ENCODE results near the gene LMO4.

LMO4 gene

DNA sequence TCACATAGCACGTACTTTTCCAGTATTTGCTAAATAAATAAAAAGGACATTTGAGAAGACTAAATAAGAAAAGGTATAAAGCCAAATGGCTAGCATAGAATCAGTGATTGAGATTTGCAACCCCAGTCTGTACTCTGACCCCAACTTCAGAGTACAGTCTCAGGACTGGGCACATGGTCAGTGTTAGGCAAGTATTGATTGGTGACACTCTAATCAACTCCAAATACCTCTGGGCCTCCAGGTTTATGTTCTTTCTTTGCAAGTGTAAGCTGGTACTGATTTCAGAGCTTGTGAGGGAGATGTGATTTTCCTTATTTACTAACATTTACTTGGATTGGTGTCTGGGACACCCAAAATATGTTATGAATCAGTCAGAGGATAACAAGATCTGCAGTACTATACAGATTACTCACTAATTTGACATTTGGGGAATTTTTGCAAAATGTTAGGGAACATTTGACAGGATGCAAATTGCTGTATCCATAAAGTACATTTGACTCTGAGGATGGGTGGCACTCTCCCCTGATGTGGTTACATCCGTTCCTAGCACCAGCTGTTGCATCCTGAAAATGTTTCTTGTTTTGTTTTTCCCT, 34.2 kb downstream of the LMO4 start:
- H3K27ac ChIP-seq (ENCODE audit: low read depth, low read length), result no peak overlapping the region

GRCh38 chr1:87367549-87367948, 38.9 kb downstream of the LMO4 start:
- Histone ChIP-seq H2AFZ (ENCODE audit: low read depth, low read length, severe bottlenecking) (no peak overlapping the region), H3F3A (ENCODE audit: insufficient read depth) (no peaks in the 10 kb centered on the region), H4K20me1 (ENCODE audit: low read depth, low read length) (no peaks in the 10 kb centered on the region), H3K9me3 (ENCODE audit: insufficient read depth, low read length) (no peaks in the 10 kb centered on the region), H3K9me2 (replicated peaks; ENCODE audit: insufficient read depth, low read length) (no peaks in the 10 kb centered on the region), H3K4me3 (ENCODE audit: insufficient read depth, low read length, poor library complexity, severe bottlenecking) (no peak overlapping the region), H3K9ac (ENCODE audit: low read length) (no peak overlapping the region), H3K36me3 (ENCODE audit: low read length) (no peaks in the 10 kb centered on the region), H3K27ac (ENCODE audit: low read depth, low read length) (no peak overlapping the region), H3K79me2 (ENCODE audit: insufficient read depth, low read length) (no peaks in the 10 kb centered on the region), H3K4me2 (ENCODE audit: low read depth, low read length, poor library complexity, severe bottlenecking) (no peak overlapping the region), H3K27me3 (ENCODE audit: low read length) (no peaks in the 10 kb centered on the region)
- TF ChIP-seq EZH2phosphoT487 (conservative IDR thresholded peaks at IDR 0.05; ENCODE audit: low read length), result no peak
- TF ChIP-seq, protein P1, sequence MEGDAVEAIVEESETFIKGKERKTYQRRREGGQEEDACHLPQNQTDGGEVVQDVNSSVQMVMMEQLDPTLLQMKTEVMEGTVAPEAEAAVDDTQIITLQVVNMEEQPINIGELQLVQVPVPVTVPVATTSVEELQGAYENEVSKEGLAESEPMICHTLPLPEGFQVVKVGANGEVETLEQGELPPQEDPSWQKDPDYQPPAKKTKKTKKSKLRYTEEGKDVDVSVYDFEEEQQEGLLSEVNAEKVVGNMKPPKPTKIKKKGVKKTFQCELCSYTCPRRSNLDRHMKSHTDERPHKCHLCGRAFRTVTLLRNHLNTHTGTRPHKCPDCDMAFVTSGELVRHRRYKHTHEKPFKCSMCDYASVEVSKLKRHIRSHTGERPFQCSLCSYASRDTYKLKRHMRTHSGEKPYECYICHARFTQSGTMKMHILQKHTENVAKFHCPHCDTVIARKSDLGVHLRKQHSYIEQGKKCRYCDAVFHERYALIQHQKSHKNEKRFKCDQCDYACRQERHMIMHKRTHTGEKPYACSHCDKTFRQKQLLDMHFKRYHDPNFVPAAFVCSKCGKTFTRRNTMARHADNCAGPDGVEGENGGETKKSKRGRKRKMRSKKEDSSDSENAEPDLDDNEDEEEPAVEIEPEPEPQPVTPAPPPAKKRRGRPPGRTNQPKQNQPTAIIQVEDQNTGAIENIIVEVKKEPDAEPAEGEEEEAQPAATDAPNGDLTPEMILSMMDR (IDR thresholded peaks at IDR 0.05; ENCODE audit: insufficient read depth, low read length, poor library complexity, severe bottlenecking), result no peak

More for the DNA sequence above, 34.2 kb downstream of the LMO4 start:
- H2AFZ ChIP-seq (ENCODE audit: low read depth, low read length, severe bottlenecking), result no peak overlapping the region
- no peaks in the 10 kb centered on the region for H3K36me3 ChIP-seq (ENCODE audit: low read length)
- no peak overlapping the region for H3K4me3 ChIP-seq (ENCODE audit: insufficient read depth, low read length, poor library complexity, severe bottlenecking)
- no peaks in the 10 kb centered on the region for H3K9me3 ChIP-seq (ENCODE audit: insufficient read depth, low read length)
- no peaks in the 10 kb centered on the region for H4K20me1 ChIP-seq (ENCODE audit: low read depth, low read length)
- H3F3A ChIP-seq (ENCODE audit: insufficient read depth), result no peaks in the 10 kb centered on the region
- TF ChIP-seq, protein P1 (IDR thresholded peaks at IDR 0.05; ENCODE audit: insufficient read depth, low read length, poor library complexity, severe bottlenecking), result no peak
- TF ChIP-seq EZH2phosphoT487 (conservative IDR thresholded peaks at IDR 0.05; ENCODE audit: low read length), result no peak
- no peak overlapping the region for H3K9ac ChIP-seq (ENCODE audit: low read length)
- H3K4me2 ChIP-seq (ENCODE audit: low read depth, low read length, poor library complexity, severe bottlenecking), result no peak overlapping the region
- no peaks in the 10 kb centered on the region for H3K79me2 ChIP-seq (ENCODE audit: insufficient read depth, low read length)
- no peaks in the 10 kb centered on the region for H3K27me3 ChIP-seq (ENCODE audit: low read length)
- H3K9me2 ChIP-seq (replicated peaks; ENCODE audit: insufficient read depth, low read length), result no peaks in the 10 kb centered on the region

- Histone ChIP-seq H3K27me3 (ENCODE audit: low read length) (no peaks in the 10 kb centered on the region), H3K9me2 (replicated peaks; ENCODE audit: insufficient read depth, low read length) (no peaks in the 10 kb centered on the region), H3K4me2 (ENCODE audit: low read depth, low read length, poor library complexity, severe bottlenecking) (no peak overlapping the region), H3K9me3 (ENCODE audit: insufficient read depth, low read length) (no peaks in the 10 kb centered on the region), H3K79me2 (ENCODE audit: insufficient read depth, low read length) (no peaks in the 10 kb centered on the region), H3K9ac (ENCODE audit: low read length) (no peak overlapping the region), H2AFZ (ENCODE audit: low read depth, low read length, severe bottlenecking) (no peak overlapping the region), H3F3A (ENCODE audit: insufficient read depth) (no peaks in the 10 kb centered on the region), H3K27ac (ENCODE audit: low read depth, low read length) (no peak overlapping the region), H4K20me1 (ENCODE audit: low read depth, low read length) (no peaks in the 10 kb centered on the region), H3K36me3 (ENCODE audit: low read length) (no peaks in the 10 kb centered on the region), H3K4me3 (ENCODE audit: insufficient read depth, low read length, poor library complexity, severe bottlenecking) (no peak overlapping the region)
- no peak for TF ChIP-seq EZH2phosphoT487 (conservative IDR thresholded peaks at IDR 0.05; ENCODE audit: low read length)
- TF ChIP-seq, protein P1 (IDR thresholded peaks at IDR 0.05; ENCODE audit: insufficient read depth, low read length, poor library complexity, severe bottlenecking), result no peak
These were observed 40.2 kb downstream of the LMO4 start for GRCh38 chr1:87368907-87369306.
